ENCODE data around the gene WTAP.
"Not testable (repeated sequence)": the region's sequence is repeated elsewhere in the genome, so short reads cannot be mapped to it uniquely, and the experiment has no call there.

Gene WTAP
- long read RNA-seq, donor 1, transcript WTAP-202 (8 exons, 3,656 nt), result minor isoform, 6 of 44 reads
- long read RNA-seq, donor 1, transcript WTAP-201 (6 exons, 1,622 nt), result major isoform, 17 of 44 reads
- long read RNA-seq, donor 1, partial matches to known transcripts, result 17 of 44 reads
- long read RNA-seq, donor 1, other reads (novel, unspliced or antisense), result 0 of 44 reads
- long read RNA-seq, donor 2, transcript WTAP-201 (6 exons, 1,622 nt), result major isoform, 15 of 50 reads
- long read RNA-seq, donor 2, partial matches to known transcripts, result 28 of 50 reads
- long read RNA-seq, donor 2, other reads (novel, unspliced or antisense), result 0 of 50 reads
- long read RNA-seq, donor 3, transcript WTAP-201 (6 exons, 1,622 nt), result major isoform, 11 of 22 reads
- long read RNA-seq, donor 3, partial matches to known transcripts, result 6 of 22 reads
- long read RNA-seq, donor 3, other reads (novel, unspliced or antisense), result 0 of 22 reads
- long read RNA-seq, donor 4, transcript WTAP-201 (6 exons, 1,622 nt), result major isoform, 18 of 50 reads
- long read RNA-seq, donor 4, transcript WTAP-206 (8 exons, 2,109 nt), result minor isoform, 9 of 50 reads
- long read RNA-seq, donor 4, partial matches to known transcripts, result 17 of 50 reads
- long read RNA-seq, donor 4, other reads (novel, unspliced or antisense), result 0 of 50 reads
- long read RNA-seq, donor 5, transcript WTAP-202 (8 exons, 3,656 nt), result minor isoform, 10 of 58 reads
- long read RNA-seq, donor 5, transcript WTAP-206 (8 exons, 2,109 nt), result minor isoform, 6 of 58 reads
- long read RNA-seq, donor 5, transcript WTAP-201 (6 exons, 1,622 nt), result major isoform, 18 of 58 reads
- long read RNA-seq, donor 5, partial matches to known transcripts, result 23 of 58 reads
- long read RNA-seq, donor 5, other reads (novel, unspliced or antisense), result 0 of 58 reads
- long read RNA-seq, donor 6, transcript WTAP-201 (6 exons, 1,622 nt), result major isoform, 23 of 63 reads
- long read RNA-seq, donor 6, partial matches to known transcripts, result 30 of 63 reads
- long read RNA-seq, donor 6, other reads (novel, unspliced or antisense), result 0 of 63 reads
- long read RNA-seq, donor 7, transcript WTAP-201 (6 exons, 1,622 nt), result major isoform, 31 of 71 reads
- long read RNA-seq, donor 7, transcript WTAP-202 (8 exons, 3,656 nt), result minor isoform, 5 of 71 reads
- long read RNA-seq, donor 7, transcript WTAP-206 (8 exons, 2,109 nt), result minor isoform, 5 of 71 reads
- long read RNA-seq, donor 7, partial matches to known transcripts, result 26 of 71 reads
- long read RNA-seq, donor 7, other reads (novel, unspliced or antisense), result 0 of 71 reads
- long read RNA-seq, donor 8, transcript WTAP-201 (6 exons, 1,622 nt), result major isoform, 21 of 69 reads
- long read RNA-seq, donor 8, partial matches to known transcripts, result 37 of 69 reads
- long read RNA-seq, donor 8, other reads (novel, unspliced or antisense), result 7 of 69 reads

DNA sequence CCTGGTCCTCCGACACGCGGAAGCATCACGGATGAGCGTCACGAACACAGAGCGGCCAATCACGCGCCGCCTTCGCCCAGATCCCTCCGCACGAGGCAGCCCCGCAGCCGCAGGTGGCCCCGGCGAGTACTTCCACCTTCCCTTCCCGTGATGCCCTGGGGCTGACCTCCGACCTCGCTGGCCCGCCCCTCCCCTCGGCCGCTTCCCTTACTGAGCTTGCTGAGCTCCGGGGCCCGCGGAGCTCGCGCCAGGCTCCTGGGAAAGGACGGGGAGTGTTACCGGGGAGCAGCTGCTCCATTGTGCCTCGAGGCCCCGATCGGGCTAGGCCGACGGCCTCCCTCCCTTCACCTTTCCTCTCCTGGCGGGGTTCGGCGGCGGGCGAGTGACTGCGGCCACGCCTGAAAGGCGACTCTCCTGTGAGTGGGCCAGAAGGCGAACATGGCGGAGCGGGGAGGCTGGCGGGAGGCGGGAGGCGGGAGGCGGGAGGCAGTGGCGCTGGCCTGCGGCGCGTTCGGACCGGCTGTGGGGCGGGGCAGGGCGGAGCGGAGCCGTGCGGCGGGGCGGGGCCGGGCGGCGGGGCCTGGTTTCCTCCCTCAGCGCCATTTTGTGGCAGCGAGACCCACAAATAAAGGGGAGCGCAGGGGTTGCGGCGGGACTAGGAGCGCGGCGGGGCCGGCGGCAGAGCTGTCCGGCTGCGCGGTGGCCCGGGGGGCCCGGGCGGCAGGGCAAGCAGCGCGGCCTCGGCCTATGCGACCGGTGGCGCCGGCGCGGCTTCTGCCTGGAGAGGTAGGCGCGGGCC is at the start of gene WTAP:
TSS of gene WTAP (plus strand) at position 589 of the 799 bp plus-strand sequence. CDS start 8,760 bp downstream, outside the sequence.
- peak; percentile 99 for DNase-seq

DNA sequence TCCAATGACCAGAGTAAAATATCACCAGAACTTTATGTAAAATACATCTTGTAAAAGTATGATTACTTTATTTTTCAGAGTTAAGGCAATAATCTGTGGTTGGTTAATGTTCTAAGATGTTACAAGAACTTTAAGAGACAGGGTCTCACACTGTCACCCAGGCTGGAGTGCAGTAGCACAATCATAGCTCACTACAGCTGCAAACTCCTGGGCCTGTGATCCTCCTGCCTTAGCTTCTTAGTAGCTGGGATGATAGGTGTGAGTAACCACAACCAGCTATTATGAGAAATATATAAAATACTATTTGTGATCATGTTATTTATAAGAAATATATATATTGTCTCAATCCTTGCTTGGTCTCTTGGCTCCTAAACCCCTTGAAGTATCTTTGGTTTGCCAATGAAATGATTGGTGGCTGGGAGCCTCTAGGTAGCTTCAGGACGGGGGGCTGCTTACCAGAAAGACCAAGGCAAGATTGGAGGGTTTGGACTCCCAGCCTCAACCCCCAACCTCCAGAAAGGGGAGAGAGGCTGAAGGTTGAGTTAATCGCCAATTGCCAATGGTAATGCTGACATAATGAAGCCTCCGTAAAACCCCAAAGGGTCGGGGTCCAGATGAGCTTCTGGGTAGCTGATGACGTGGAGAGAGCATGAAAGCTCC is 49.7 kb upstream of the WTAP start:
- no peak for DNase-seq

DNA sequence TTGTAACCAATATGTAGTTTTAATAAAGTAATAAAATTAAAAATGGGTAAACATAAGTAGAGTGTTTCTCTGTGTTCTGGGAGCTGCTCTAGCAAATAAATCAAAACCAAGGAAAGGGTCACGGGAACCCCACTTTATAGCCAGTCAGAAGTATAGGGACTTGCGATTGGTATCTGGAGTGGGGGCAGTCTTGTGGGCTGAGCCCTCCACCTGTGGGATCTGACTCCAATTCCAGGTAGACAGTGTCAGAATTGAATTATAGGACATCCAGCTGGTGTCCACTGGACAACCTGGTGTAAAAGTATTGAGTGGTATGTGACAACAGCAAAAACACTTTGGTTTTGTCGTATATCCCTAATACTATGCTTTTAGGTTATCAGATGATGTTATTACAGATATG is 48.7 kb upstream of the WTAP start:
- DNase-seq, result no peak

DNA sequence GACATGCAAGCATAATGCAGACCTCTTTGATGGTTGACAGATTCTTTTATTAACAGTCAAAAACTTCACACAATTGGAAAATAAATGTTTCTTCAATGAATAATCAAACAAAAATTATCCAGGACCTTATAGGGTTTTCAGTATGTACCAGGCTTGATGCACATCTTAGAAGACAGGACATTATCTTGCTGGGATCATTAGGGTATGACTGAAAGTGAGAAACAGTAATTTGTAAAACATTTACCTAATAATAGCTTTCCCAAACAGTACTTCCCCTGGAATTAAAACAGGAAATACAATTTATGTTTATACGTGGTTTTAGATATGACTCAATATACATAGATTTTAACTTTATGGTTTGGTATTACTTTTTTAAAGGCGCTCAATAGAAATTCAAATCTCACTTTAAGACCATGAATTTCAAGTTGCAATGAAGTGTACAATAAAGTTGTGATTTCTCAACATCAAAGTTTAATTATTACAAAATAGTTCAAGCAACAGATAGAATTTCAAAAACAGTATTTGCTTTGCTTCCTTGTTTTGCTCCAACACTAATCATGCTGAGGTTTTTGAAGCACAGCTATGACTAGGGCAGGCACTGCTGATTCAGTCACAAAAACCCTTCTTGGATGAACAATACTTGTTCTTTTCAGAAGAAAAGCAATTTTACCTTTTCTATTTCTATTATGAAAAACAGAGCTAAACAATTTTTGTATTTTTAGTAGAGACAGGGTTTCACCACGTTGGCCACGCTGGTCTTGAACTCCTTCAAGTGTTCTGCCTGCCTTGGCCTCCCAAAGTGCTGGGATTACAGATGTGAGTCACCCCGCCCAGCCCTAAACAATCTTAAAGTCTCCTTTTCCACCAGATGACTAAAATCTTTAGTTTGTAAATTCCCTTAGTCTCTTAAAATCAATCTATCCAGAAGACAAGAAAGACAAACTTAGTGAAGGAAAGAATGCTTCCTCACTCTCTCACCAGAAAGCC is 47.9 kb upstream of the WTAP start:
- no peak for DNase-seq

DNA sequence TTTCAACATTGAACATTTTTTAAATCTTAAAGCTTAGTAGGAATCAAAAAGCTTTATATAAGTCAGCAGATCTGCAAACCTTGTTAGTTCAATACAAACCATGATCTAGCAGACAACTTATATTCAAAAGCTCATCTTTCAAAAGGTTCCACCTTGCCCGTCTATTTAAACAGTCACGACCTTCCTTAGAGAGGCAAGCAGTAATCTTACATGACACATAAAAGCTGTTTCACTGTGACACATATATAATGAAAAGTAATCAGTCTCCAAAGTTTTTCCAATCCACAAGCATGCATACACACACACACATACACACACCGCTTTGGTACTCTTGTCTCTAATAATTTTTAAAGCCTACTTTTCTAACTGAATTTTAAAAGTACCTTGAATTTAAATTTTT is 47.2 kb upstream of the WTAP start:
- DNase-seq, result no peak

DNA sequence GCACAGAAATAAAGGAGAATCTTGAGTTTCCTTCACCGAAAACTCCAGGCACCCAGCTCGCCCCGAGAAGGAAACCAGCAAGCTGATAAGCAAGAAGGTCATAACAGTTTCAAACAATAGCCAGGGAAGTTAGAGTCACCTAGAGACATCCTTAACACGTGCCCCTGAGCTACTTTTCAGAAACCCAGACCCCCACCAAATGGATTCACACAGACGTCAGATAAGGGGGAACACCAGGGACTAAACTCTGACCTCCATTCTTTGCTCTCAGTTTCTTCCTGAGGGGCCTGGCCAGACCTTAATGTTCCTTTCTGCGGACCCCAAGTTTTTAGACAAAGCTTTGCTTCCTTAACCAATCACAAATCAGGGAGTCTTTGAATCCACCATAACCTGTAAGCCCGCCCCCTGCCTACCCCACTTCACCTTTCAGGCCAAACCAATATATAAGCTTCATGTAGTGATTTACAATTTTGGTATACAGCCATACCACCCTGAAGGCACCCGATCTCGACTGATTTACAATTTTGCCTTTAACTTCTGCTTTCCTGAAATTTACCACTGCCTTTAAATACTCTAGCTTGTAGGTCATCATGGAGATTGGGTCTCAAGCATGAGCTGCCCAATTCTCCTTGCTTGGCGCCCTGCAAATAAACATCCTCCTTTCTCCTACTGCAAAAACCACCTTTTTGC is 46.0 kb upstream of the WTAP start:
- DNase-seq, result no peak

DNA sequence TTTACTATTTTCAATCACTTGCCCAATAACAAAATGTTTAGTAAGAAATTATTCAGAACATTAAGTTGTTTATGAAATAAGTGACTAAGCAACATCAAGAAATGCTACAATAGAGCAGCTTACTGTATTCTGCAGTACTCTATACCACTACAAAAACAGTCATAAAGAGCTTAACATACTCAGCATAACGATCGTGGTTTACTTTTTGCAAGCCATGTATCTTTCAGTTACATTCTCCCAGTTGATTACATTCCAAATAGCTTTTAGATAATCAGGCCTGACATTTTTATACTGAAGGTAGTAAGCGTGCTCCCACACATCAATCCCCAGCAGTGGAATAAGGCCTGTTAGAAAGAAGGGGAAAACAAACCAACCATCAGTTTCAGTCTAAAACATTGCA is 45.0 kb upstream of the WTAP start:
- no peak for DNase-seq

DNA sequence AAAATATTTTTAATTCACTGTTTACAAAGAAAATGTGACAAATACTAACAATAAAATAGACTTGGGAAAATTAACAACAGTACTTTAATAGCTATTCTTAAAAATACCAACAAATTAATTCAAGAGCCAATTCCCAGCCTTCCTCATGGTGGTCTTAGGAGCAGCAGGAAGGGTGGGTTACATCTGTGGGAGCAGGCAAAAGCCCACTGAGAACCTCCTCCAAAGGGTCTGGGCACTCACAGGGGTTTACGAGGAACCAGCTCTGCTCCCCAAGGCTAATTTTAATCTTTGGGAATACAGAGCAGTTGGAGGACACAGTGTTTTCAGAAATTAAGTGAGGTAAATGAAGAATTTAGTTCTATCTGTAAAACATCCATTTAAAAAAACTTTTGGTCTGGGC is 44.5 kb upstream of the WTAP start:
- DNase-seq, result no peak

DNA sequence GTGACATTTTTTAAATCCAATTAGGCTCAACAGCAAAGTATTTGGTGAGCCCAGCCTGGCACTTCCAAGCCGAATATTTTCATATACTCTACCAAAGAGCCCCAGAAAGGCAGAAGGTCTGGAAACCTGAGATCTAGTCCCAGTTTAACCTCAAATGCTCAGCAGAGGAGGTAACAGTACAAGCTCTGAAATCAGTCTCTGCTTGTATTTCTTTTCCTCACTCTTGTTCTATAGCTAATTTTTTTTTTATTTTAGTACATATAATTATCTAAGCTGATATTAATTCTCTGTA is 43.3 kb upstream of the WTAP start:
- no peak for DNase-seq

DNA sequence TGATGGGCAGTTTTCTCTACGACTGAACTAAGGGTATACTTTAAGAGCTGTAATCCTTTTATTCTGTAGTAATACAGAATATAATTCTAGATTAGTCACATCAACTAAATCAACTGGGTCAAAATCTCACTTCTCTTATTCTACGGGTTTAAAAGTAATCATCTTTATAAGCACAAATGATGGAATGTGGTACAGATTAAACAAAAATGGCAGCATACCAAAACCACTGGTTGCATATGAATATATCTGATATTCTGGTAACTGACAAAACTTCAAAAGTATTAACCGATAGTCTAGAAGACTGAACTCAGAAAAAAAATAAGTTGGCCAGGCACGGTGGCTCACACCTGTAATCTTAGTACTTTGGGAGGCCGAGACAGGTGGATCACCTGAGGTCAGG is 41.3 kb upstream of the WTAP start:
- DNase-seq, result no peak

DNA sequence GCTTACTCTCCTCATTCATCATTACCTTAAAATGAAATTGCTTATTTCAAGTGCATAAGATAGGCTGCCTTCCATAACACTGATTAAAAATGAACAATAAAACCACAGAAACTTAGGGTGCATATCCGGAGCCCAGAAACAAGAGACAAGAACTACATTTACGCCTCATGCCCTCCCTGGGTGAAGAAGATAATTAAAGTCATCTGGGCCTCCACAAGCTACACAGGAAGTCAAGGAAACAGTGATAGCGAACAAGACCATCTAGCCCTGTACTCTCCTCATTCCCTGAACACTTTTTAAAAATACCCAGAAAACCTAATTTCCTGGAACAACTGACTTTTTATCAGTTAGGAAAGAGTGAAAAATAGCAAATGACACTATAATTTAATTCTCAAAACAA is 40.6 kb upstream of the WTAP start:
- no peak for DNase-seq

DNA sequence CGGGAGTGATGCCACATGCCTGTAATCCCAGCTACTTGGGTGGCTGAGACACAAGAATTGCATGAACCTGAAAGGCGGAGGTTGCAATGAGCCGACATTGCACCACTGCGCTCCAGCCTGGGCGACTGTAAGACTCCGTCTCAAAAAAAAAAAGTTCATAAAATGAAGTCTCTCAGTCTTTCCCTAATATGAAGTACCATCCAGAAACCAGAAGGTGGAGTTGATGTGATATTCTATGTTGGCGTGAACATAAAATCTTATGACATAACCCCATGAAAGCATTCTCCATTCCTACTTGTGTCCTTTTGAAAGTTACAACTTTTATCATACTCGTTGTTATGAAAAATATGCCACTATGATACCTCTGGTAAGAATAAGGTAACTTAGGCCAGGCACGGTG is 40.0 kb upstream of the WTAP start:
- DNase-seq, result no peak

DNA sequence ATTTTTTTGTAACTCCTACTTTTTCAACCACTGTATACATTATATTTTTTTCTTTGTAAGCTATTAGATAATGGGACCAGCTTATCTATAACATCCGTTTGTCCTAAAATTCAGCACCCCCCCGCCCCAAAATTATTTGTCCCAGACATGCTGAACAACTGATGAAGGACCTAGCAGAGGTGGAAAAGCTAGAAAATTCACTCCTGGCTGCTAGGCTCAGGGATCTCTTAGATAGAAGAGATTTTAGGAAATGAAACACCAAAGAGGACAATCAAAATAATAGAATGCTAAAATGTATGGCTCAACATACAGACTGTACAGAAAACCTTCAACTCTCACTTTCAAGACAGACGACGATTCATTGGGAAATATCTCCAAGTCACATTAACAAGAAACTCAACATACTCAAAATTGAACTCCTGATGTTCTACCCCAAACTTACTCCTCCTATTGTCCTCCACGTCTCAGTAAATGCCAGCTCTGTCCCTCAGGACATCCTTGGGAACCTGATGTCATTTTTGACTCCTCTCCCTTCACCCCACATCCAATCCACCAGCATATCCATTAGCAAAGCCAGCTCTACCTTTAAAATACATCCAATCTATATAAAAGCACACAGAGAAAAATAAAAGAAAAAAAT is 38.9 kb upstream of the WTAP start:
- DNase-seq, result no peak

DNA sequence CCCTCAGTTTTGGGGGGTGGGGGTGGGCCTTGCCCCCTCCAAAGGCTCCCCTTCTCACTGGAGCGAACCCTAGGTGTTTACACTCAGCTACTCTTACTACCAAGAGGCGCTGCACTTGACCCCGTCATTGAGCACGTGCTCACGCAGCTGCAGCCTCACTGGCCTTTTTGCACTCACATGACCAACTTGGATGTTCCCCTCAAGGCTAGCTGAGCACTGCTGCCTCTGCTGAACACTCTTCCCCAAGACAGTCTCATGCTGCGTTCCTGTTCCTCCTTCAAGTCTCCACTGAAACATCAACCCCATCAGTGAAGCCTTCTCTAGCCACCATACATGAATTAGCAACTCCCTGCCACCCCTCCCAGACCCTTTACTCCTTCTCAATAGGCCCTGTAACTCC is 38.3 kb upstream of the WTAP start:
- no peak for DNase-seq

DNA sequence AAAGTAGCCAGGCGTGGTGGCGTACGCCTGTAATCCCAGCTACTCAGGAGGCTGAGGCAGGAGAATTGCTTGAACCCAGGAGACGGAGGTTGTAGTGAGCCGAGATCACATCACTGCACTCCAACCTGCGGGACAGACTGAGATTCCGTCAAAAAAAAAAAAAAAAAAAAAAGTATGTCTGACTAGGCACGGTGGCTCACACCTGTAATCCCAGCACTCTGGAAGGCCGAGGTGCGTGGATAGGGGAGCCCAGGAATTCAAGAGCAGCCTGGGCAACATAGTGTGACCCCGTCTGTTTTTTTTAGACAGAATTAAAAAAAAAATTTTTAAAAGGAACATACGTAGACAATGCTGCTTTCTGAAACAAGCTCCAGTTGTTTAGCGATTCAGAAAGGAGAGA is 37.2 kb upstream of the WTAP start:
- DNase-seq, result not testable (repeated sequence)

DNA sequence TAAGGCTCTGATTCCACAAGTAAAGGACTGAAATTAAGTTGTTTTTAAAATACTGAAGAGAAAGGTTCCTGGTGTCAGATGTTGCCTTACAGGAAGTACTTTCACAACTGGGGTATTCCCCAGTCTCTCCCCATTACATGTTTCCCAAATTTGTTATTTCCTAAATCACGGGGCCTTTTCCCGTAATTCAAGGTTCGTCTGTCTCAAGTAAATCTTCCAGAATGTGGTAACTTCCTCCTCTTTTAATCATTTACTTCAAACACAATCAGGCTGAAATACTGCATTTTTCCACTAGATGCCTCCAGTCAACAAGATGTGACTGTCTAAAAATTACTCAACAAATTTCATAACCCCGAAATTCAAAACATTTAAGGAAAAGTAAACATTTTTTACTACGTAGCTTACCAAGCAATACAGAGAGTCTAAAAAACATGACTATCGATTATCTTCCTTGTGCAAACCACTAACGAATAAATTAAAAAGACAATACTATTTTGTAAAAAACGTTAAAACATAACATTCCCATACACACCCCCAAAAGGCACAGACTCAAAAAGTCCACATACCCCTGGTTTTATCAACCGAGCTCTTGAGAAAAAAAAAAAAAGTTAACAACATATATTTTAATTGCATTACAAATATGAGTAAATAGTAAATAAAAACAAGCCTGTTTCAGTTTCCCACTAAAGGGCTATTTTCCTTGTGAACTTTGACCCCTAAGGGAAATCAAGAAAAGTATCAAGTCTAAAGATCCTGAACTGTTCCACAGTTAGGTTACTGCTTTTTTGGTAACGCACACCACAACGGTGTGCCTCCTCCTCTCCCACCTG is 36.0 kb upstream of the WTAP start:
- DNase-seq, result peak; percentile 32

DNA sequence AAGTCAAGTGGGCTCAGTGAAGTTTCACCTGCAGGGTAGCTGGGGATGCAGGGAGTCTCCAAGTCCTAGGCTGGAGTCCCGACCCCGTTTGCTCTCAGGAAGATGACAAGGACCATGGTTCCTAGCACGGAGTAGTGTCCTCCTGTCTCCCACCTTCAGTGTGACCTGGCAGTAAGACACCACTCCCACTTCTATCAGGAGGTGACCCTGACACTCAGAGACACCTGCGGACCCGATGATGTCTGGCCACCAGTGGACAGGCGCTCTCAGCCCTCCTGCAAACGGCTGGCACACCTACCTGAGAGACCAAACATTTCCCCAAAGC is 35.4 kb upstream of the WTAP start:
- no peak for DNase-seq
